ENCODE data around the gene SEPTIN5.

The SEPTIN5 gene

GRCh38 chr22:19706661-19707151 lies 7.6 kb upstream of the SEPTIN5 start:
- TF ChIP-seq CTCF (IDR thresholded peaks at IDR 0.05): no peak

GRCh38 chr22:19707347-19708290 lies 6.7 kb upstream of the SEPTIN5 start:
- TF ChIP-seq CTCF (IDR thresholded peaks at IDR 0.05): no peak

GRCh38 chr22:19708321-19709011 lies 5.8 kb upstream of the SEPTIN5 start:
- TF ChIP-seq CTCF (IDR thresholded peaks at IDR 0.05): no peak

GRCh38 chr22:19709063-19709769 lies 5.1 kb upstream of the SEPTIN5 start:
- no peak for TF ChIP-seq CTCF (IDR thresholded peaks at IDR 0.05)

GRCh38 chr22:19710020-19710768 lies 4.1 kb upstream of the SEPTIN5 start:
- no peak for TF ChIP-seq CTCF (IDR thresholded peaks at IDR 0.05)

GRCh38 chr22:19710769-19711106 lies 3.6 kb upstream of the SEPTIN5 start:
- no peak for TF ChIP-seq CTCF (IDR thresholded peaks at IDR 0.05)

GRCh38 chr22:19713245-19713644 lies 1.1 kb upstream of the SEPTIN5 start:
- no peak for TF ChIP-seq CTCF (IDR thresholded peaks at IDR 0.05)

All from LNCAP (cell line).